Natural killer cell (primary cell): Measurements from ENCODE around the gene CETN2. TPM values are rescaled to one million over a fixed set of nuclear protein-coding genes. Genes with fewer than 3 reads are reported as not detected.
"Not testable (repeated sequence)": the region's sequence is repeated elsewhere in the genome, so short reads cannot be mapped to it uniquely, and the experiment has no call there.

ENCODE experiments used
- ATAC-seq, 3 donors: fragments of 150-1000 bp in 2 of 3; fragments of 200-7000 bp in 1 of 3; cut with Tn5 transposase; 1 replicate in 1 of 3; 2 replicates in 2 of 3; pipeline ENCODE4 v1.10.0; 2021; ENCODE audit warnings: mild to moderate bottlenecking in 2 of 3, moderate library complexity in 2 of 3
- DNase-seq, 2 donors: peaks; one replicate each; pipeline versions ENCODE4 v3.0.0 to v3.0.0-alpha.2; 2013 to 2021; ENCODE audit warnings: mixed read lengths in 1 of 2
- H3K27ac ChIP-seq: one replicate; pipeline ENCODE4 v1.5.1; 2013; ENCODE audit warnings: mild to moderate bottlenecking, low read length
- H3K27me3 ChIP-seq: one replicate; pipeline ENCODE4 v1.6.1; 2013; ENCODE audit warnings: low read length; ENCODE audit not compliant: control insufficient read depth, insufficient read depth
- H3K36me3 ChIP-seq: one replicate; pipeline ENCODE4 v1.6.1; 2013; ENCODE audit warnings: low read length; ENCODE audit not compliant: control insufficient read depth, insufficient read depth
- H3K4me1 ChIP-seq: one replicate; pipeline ENCODE4 v1.6.1; 2013; ENCODE audit warnings: low read length; ENCODE audit not compliant: control insufficient read depth, insufficient read depth
- H3K4me3 ChIP-seq: one replicate; pipeline ENCODE4 v1.5.1; 2013; ENCODE audit warnings: low read length
- H3K9me3 ChIP-seq: one replicate; pipeline ENCODE4 v1.6.1; 2013; ENCODE audit warnings: low read length; ENCODE audit not compliant: control insufficient read depth, insufficient read depth
- H3K27ac Mint-ChIP-seq, 2 donors: one replicate each; pipeline ENCODE4 v1.8.0; 2022; ENCODE audit warnings: mild to moderate bottlenecking in 2 of 2, mixed read lengths in 2 of 2, moderate library complexity in 1 of 2
- H3K27me3 Mint-ChIP-seq, 2 donors: one replicate each; pipeline ENCODE4 v1.8.0; 2022; ENCODE audit warnings: low read depth in 2 of 2, mixed read lengths in 2 of 2
- H3K36me3 Mint-ChIP-seq: one replicate; pipeline ENCODE4 v1.8.0; 2022; ENCODE audit warnings: mixed read lengths
- H3K4me1 Mint-ChIP-seq, 2 donors: one replicate each; pipeline ENCODE4 v1.8.0; 2022; ENCODE audit warnings: mixed read lengths in 2 of 2
- H3K4me3 Mint-ChIP-seq: one replicate; pipeline ENCODE4 v1.8.0; 2022; ENCODE audit warnings: mild to moderate bottlenecking, moderate library complexity, mixed read lengths
- H3K9me3 Mint-ChIP-seq, 2 donors: one replicate each; pipeline ENCODE4 v1.8.0; 2022; ENCODE audit warnings: mixed read lengths in 2 of 2
- CTCF ChIP-seq: fragments of 200-600 bp; IDR thresholded peaks from one replicate; pipeline ENCODE4 v1.8.0; 2022; ENCODE audit warnings: antibody characterized with exemption
- WGBS: methylation state at CpG from one replicate; pipeline ENCODE4 v1.1.7; 2013; ENCODE audit warnings: missing lambda C conversion rate; ENCODE audit not compliant: insufficient coverage; 5-methylcytosine and 5-hydroxymethylcytosine counted together
- intact Hi-C: fragments of 100-400 bp; cut with micrococcal nuclease; formaldehyde crosslinking; loops from one replicate; pipeline ENCODE4 v1.14.2; 2022
- total RNA-seq, 4 donors: library from RNA; stranded (reverse); fragments of 120-200 nt in 1 of 4; gene quantifications; one replicate each; pipeline versions ENCODE4 v1.2.3 to v1.2.4, GENCODE V29; 2013 to 2022

Gene CETN2
- total RNA-seq, 3 donors from 2014 or later (not counting 1 experiment from before 2014, with no cell fraction given): 8.3 to 11.0 (median 9.8) TPM

DNA sequence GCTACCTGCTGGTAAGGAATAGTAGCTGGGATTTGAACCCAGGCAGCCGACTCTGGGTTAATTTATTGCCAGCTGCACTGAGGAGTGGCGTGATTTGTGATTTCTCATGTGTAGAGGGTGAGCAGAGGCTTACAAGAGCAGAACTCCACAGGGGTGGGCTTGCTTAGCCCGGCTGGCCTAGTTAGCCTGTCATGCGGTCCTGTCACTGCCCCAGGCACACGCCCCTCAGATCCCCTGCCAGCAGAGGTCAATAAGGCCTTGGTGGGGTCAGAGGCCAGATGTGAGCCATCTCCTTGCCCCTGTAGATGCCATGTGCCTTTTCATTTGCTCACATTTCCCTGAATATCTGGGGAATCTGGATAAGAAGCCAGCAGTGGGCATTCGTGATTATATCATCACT is 13.7 kb upstream of the CETN2 start:
- no peak overlapping the region for H3K27ac ChIP-seq
- Mint-ChIP-seq H3K27ac (no peak overlapping the region), H3K4me3 (no peak overlapping the region), H3K9me3 (no peaks in the 10 kb centered on the region), H3K27me3 (no peaks in the 10 kb centered on the region), H3K4me1 (no peaks in the 10 kb centered on the region), H3K36me3 (no peaks in the 10 kb centered on the region)
- 96% methylated on average over 6 of the region's 6 CpGs for WGBS
- intact Hi-C loops: no loop called here
- H3K9me3 ChIP-seq: no peaks in the 10 kb centered on the region
- TF ChIP-seq CTCF: no peak
- ATAC-seq: no peak
- H3K36me3 ChIP-seq: peaks cover 5% of the 10 kb centered on the region
- H3K4me3 ChIP-seq: no peak overlapping the region
- no peaks in the 10 kb centered on the region for H3K27me3 ChIP-seq
- DNase-seq: no peak
- no peaks in the 10 kb centered on the region for H3K4me1 ChIP-seq

DNA sequence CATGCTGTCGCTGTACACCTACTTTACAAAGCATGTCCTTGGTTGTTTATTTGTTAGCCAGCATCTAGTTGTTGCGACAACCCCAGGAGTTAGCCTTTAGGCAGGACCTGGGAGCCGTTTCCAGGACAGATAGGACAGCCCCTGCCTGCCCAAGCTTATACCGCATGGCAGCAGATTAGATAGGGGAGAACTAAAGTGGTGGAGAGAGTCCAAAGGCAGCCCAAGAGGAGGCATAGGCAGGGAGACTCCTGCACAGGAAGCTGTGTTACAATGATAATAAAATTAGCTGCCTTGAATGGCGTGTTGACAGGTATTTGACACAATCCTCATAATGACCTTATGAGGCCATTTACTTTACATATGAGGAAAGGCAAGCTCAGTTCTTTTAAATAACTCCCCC is 13.3 kb upstream of the CETN2 start:
- H3K27me3 ChIP-seq: no peaks in the 10 kb centered on the region
- no peak for DNase-seq
- 96% methylated on average over 4 of the region's 5 CpGs for WGBS
- Mint-ChIP-seq H3K36me3 (no peaks in the 10 kb centered on the region), H3K9me3 (no peaks in the 10 kb centered on the region), H3K27ac (no peak overlapping the region), H3K4me1 (peaks cover 0 to under 1% of the 10 kb centered on the region in 2 donors), H3K4me3 (no peak overlapping the region), H3K27me3 (no peaks in the 10 kb centered on the region)
- no peak overlapping the region for H3K27ac ChIP-seq
- TF ChIP-seq CTCF: no peak
- peaks cover 5% of the 10 kb centered on the region for H3K36me3 ChIP-seq
- no peak overlapping the region for H3K4me3 ChIP-seq
- no peaks in the 10 kb centered on the region for H3K4me1 ChIP-seq
- intact Hi-C loops: no loop called here
- ATAC-seq: no peak
- H3K9me3 ChIP-seq: no peaks in the 10 kb centered on the region

DNA sequence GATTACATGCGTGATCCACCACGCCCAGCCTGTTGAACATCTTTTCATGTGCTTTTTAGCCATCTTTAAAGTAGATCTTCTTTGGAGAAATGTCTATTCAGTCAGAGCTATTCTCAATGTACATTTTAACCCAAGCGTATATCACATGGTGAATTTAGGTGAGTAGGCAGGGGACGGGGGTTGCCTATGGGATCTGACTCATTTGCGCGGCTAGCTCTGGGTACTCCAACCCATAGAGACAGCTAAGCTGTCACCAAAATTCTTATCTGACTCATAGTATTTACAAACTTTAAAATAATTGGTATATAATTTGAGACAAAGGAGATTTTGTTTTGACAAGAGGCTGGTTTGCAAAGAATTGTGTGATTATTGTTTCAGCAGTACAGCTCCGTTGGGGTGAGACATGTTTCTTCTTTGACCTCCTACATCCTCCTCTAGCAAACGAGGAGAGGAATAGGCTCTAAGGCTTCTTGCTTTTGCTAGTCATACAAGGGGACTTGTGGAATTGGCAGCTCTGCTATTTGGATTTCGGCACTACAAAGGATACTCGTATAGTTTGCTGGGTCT is 12.3 kb upstream of the CETN2 start:
- H3K4me3 ChIP-seq: no peak overlapping the region
- H3K27me3 ChIP-seq: no peaks in the 10 kb centered on the region
- no peak for DNase-seq
- H3K9me3 ChIP-seq: no peaks in the 10 kb centered on the region
- H3K27ac ChIP-seq: no peak overlapping the region
- Mint-ChIP-seq H3K4me3 (no peak overlapping the region), H3K36me3 (no peaks in the 10 kb centered on the region), H3K27me3 (no peaks in the 10 kb centered on the region), H3K9me3 (no peaks in the 10 kb centered on the region), H3K27ac (no peak overlapping the region), H3K4me1 (peaks cover 0 to 10% of the 10 kb centered on the region in 2 donors)
- TF ChIP-seq CTCF: no peak
- H3K4me1 ChIP-seq: no peaks in the 10 kb centered on the region
- intact Hi-C loops: no loop called here
- no peak for ATAC-seq
- WGBS: 94% methylated on average over 6 of the region's 10 CpGs
- H3K36me3 ChIP-seq: peaks cover 5% of the 10 kb centered on the region

GRCh38 chrX:152835470-152835869 is 4.9 kb upstream of the CETN2 start:
- H3K27ac Mint-ChIP-seq, H3K36me3 ChIP-seq, H3K27me3 Mint-ChIP-seq, H3K4me3 Mint-ChIP-seq, H3K36me3 Mint-ChIP-seq, H3K9me3 ChIP-seq, H3K27me3 ChIP-seq, H3K27ac ChIP-seq, H3K9me3 Mint-ChIP-seq, H3K4me3 ChIP-seq, ATAC-seq, DNase-seq, intact Hi-C loops: not testable (repeated sequence)
- peaks cover 11% of the 10 kb centered on the region for H3K4me1 ChIP-seq
- H3K4me1 Mint-ChIP-seq: peaks cover 0 to 42% of the 10 kb centered on the region in 2 donors
- WGBS: no CpG with 5 or more reads among the region's 1 CpG
